CD14-positive monocyte (primary cell): ENCODE data around the gene MRPL48. TPM values are rescaled to one million over a fixed set of nuclear protein-coding genes. Genes with fewer than 3 reads are reported as not detected.
"Not testable (repeated sequence)": the region's sequence is repeated elsewhere in the genome, so short reads cannot be mapped to it uniquely, and the experiment has no call there.

Experiments
- DNase-seq, 3 donors: peaks; one replicate each; pipeline ENCODE4 v3.0.0-alpha.2; 2011 to 2022
- H2AFZ ChIP-seq: 2 replicates; pipeline ENCODE4 v1.6.0; 2012; ENCODE audit warnings: mild to moderate bottlenecking, low read depth, low read length, inconsistent platforms; ENCODE audit not compliant: insufficient read depth, poor library complexity, severe bottlenecking
- H3K27ac ChIP-seq, 2 donors: 1 replicate in 1 of 2; 2 replicates in 1 of 2; pipeline ENCODE4 v1.5.1; 2012 to 2013; ENCODE audit warnings: low read length in 2 of 2, control low read depth in 1 of 2, inconsistent platforms in 1 of 2, low read depth in 1 of 2, mild to moderate bottlenecking in 1 of 2
- H3K27me3 ChIP-seq, 2 donors: one replicate each; pipeline versions ENCODE4 v1.6.0 to v1.6.1; 2011 to 2013; ENCODE audit warnings: low read length in 2 of 2; ENCODE audit not compliant: control insufficient read depth in 2 of 2, insufficient read depth in 2 of 2
- H3K36me3 ChIP-seq, 2 donors: replicated peaks in 1 of 2; 1 replicate in 1 of 2; 2 replicates in 1 of 2; pipeline versions ENCODE4 v1.5.1 to v1.6.1; 2012 to 2013; ENCODE audit warnings: low read length in 2 of 2, control low read depth in 1 of 2, inconsistent platforms in 1 of 2, mild to moderate bottlenecking in 1 of 2; ENCODE audit not compliant: insufficient read depth in 2 of 2, control insufficient read depth in 1 of 2
- H3K4me1 ChIP-seq, 2 donors: 1 replicate in 1 of 2; 2 replicates in 1 of 2; pipeline versions ENCODE4 v1.5.1 to v1.6.1; 2012 to 2013; ENCODE audit warnings: low read length in 2 of 2, control low read depth in 1 of 2, inconsistent platforms in 1 of 2, mild to moderate bottlenecking in 1 of 2, moderate library complexity in 1 of 2; ENCODE audit not compliant: insufficient read depth in 2 of 2, control insufficient read depth in 1 of 2
- H3K4me2 ChIP-seq: replicated peaks from 2 replicates; pipeline ENCODE3; 2012; ENCODE audit warnings: low read length, moderate library complexity, mild to moderate bottlenecking; ENCODE audit not compliant: poor library complexity, severe bottlenecking; ENCODE audit errors: extremely low read depth
- H3K4me3 ChIP-seq, 3 experiments: fragments of 200-600 bp in 1 of 3; sonication (generic) in 1 of 3; replicated peaks in 1 of 3; 1 replicate in 2 of 3; 2 replicates in 1 of 3; pipeline ENCODE4 v1.5.1; 2011 to 2013; ENCODE audit warnings: low read length in 3 of 3, mild to moderate bottlenecking in 3 of 3, control low read depth in 2 of 3, low read depth in 2 of 3, inconsistent platforms in 1 of 3, moderate library complexity in 1 of 3
- H3K79me2 ChIP-seq: 2 replicates; pipeline ENCODE4 v1.6.0; 2012; ENCODE audit warnings: mild to moderate bottlenecking, control low read depth, inconsistent platforms, low read length, moderate library complexity; ENCODE audit not compliant: insufficient read depth
- H3K9ac ChIP-seq: 2 replicates; pipeline ENCODE4 v1.6.0; 2017; ENCODE audit warnings: low read length, mild to moderate bottlenecking; ENCODE audit not compliant: insufficient read depth, poor library complexity, severe bottlenecking
- H3K9me3 ChIP-seq, 2 donors: replicated peaks in 1 of 2; 1 replicate in 1 of 2; 2 replicates in 1 of 2; pipeline versions ENCODE4 v1.5.1 to v1.6.1; 2012 to 2013; ENCODE audit warnings: low read length in 2 of 2, control low read depth in 1 of 2; ENCODE audit not compliant: control insufficient read depth in 1 of 2, insufficient read depth in 1 of 2
- H4K20me1 ChIP-seq: 2 replicates; pipeline ENCODE4 v1.6.0; 2012; ENCODE audit warnings: mild to moderate bottlenecking, low read length, control low read depth, moderate library complexity; ENCODE audit not compliant: insufficient read depth
- H3K27ac Mint-ChIP-seq, 7 donors: one replicate each; pipeline ENCODE4 v1.8.0; 2020; ENCODE audit warnings: mild to moderate bottlenecking in 7 of 7, mixed read lengths in 7 of 7, moderate library complexity in 6 of 7, inconsistent platforms in 2 of 7
- H3K27me3 Mint-ChIP-seq, 3 donors: one replicate each; pipeline ENCODE4 v1.8.0; 2021 to 2022; ENCODE audit warnings: low read depth in 3 of 3, mild to moderate bottlenecking in 3 of 3, mixed read lengths in 3 of 3, moderate library complexity in 3 of 3, inconsistent platforms in 1 of 3
- H3K36me3 Mint-ChIP-seq, 2 donors: one replicate each; pipeline ENCODE4 v1.8.0; 2020; ENCODE audit warnings: mixed read lengths in 2 of 2, inconsistent platforms in 1 of 2, mild to moderate bottlenecking in 1 of 2
- H3K4me1 Mint-ChIP-seq: one replicate; pipeline ENCODE4 v1.8.0; 2020; ENCODE audit warnings: mild to moderate bottlenecking, mixed read lengths
- H3K4me3 Mint-ChIP-seq, 2 donors: one replicate each; pipeline ENCODE4 v1.8.0; 2020; ENCODE audit warnings: mild to moderate bottlenecking in 2 of 2, mixed read lengths in 2 of 2, moderate library complexity in 1 of 2
- H3K9me3 Mint-ChIP-seq, 7 donors: one replicate each; pipeline ENCODE4 v1.8.0; 2020 to 2022; ENCODE audit warnings: mixed read lengths in 7 of 7, mild to moderate bottlenecking in 6 of 7, moderate library complexity in 6 of 7, inconsistent platforms in 2 of 7
- WGBS: methylation state at CpG from one replicate; pipeline ENCODE4 v1.1.5; 2013; ENCODE audit warnings: missing lambda C conversion rate; ENCODE audit not compliant: insufficient coverage; 5-methylcytosine and 5-hydroxymethylcytosine counted together
- intact Hi-C, 2 donors: fragments of 100-400 bp; cut with micrococcal nuclease; formaldehyde crosslinking; loops; one replicate each; pipeline versions ENCODE4 v1.15.0 to v1.15.1; 2023
- polyA plus RNA-seq, 3 donors: library from polyadenylated mRNA; depleted of rRNA in 1 of 3; unstranded in 2 of 3; stranded (reverse) in 1 of 3; fragments of 300-500 nt in 2 of 3; fragments of >200 nt in 1 of 3; fragmentation: Illumina TruSeq in 2 of 3; gene quantifications; 1 replicate in 2 of 3; 2 replicates in 1 of 3; pipeline ENCODE4 v1.2.3, GENCODE V29; 2012 to 2021
- TF ChIP-seq, protein P1 (sequence below): fragments of 200-600 bp; IDR thresholded peaks from one replicate; pipeline ENCODE4 v1.8.0; 2022; ENCODE audit warnings: antibody characterized with exemption, mild to moderate bottlenecking

MRPL48 gene
- polyA plus RNA-seq, 3 donors, result 17.8 to 43.1 (median 42.9) TPM

DNA sequence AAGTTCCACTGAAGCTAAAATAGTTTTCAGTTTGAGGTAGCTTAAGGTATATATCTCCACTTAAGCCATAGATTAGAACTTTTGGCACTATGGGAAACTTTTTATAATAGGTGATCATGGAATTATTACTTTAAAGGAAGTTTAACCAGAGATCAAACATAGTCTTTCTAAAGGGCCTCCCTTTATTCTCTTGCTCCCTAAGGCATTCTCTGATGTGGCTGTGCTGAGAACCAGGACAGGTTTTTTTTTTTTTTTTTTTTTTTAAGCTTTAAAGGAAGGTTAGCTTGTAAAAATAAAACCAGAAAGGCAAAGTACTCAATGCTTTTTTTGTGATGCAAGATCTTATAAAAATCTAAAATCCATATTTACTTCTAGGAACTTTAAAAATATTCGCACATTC is 2.9 kb upstream of the MRPL48 start:
- no peak for DNase-seq
- peaks cover 6% of the 10 kb centered on the region for H3K4me1 Mint-ChIP-seq
- Histone ChIP-seq H3K4me1 (peaks cover 16 to 25% of the 10 kb centered on the region in 2 donors), H3K27ac (no peak overlapping the region), H3K9me3 (no peaks in the 10 kb centered on the region), H3K4me3 (no peak overlapping the region), H4K20me1 (no peaks in the 10 kb centered on the region), H3K27me3 (no peaks in the 10 kb centered on the region), H3K79me2 (peaks cover 14% of the 10 kb centered on the region), H2AFZ (no peak overlapping the region), H3K36me3 (no peaks in the 10 kb centered on the region), H3K4me2 (no peak overlapping the region), H3K9ac (no peak overlapping the region)
- no peaks in the 10 kb centered on the region for H3K36me3 Mint-ChIP-seq
- WGBS, result no CpG with 5 or more reads among the region's 1 CpG
- H3K9me3 Mint-ChIP-seq, result no peaks in the 10 kb centered on the region
- TF ChIP-seq, protein P1, sequence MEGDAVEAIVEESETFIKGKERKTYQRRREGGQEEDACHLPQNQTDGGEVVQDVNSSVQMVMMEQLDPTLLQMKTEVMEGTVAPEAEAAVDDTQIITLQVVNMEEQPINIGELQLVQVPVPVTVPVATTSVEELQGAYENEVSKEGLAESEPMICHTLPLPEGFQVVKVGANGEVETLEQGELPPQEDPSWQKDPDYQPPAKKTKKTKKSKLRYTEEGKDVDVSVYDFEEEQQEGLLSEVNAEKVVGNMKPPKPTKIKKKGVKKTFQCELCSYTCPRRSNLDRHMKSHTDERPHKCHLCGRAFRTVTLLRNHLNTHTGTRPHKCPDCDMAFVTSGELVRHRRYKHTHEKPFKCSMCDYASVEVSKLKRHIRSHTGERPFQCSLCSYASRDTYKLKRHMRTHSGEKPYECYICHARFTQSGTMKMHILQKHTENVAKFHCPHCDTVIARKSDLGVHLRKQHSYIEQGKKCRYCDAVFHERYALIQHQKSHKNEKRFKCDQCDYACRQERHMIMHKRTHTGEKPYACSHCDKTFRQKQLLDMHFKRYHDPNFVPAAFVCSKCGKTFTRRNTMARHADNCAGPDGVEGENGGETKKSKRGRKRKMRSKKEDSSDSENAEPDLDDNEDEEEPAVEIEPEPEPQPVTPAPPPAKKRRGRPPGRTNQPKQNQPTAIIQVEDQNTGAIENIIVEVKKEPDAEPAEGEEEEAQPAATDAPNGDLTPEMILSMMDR, result no peak
- no peak overlapping the region for H3K27ac Mint-ChIP-seq
- H3K27me3 Mint-ChIP-seq, result peaks cover 2 to 4% (median 3%) of the 10 kb centered on the region in 3 donors
- no peak overlapping the region for H3K4me3 Mint-ChIP-seq
- intact Hi-C loops, result loop anchor here in 1 of 2 donors (5.0 kb wide), 1 partner anchor 32 kb away; no protein-coding TSS in a partner anchor

DNA sequence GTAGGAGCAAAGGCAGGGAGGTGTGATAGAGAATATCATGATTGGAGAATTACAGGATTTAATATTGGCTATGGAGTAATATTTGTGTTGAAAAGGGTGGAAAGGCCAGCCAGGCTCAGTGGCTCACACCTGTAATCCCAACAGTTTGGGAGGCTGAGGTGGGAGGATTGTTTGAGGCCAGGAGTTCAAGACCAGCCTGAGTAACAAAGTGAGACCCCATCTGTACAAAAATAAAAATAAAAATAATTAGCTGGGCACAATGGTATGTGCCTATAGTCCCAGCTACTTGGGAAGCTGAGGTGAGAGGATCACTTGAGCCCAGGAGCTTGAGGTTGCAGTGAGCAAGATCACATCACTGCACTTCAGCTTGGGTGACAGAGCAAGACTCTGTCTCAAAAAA is 2.2 kb upstream of the MRPL48 start:
- intact Hi-C loops, result loop anchor here in 1 of 2 donors (5.0 kb wide), 1 partner anchor 33 kb away; no protein-coding TSS in a partner anchor
- not testable (repeated sequence) for H3K9ac ChIP-seq, H3K4me1 Mint-ChIP-seq

More for the DNA sequence above, 2.2 kb upstream of the MRPL48 start:
- not testable (repeated sequence) for H2AFZ ChIP-seq, H3K4me2 ChIP-seq, H3K27me3 ChIP-seq, H3K4me3 ChIP-seq, H3K36me3 Mint-ChIP-seq, H3K27ac ChIP-seq, H3K9me3 Mint-ChIP-seq, DNase-seq, H3K36me3 ChIP-seq, H3K4me3 Mint-ChIP-seq, H3K27me3 Mint-ChIP-seq, H3K27ac Mint-ChIP-seq, H3K9me3 ChIP-seq, H4K20me1 ChIP-seq
- H3K4me1 ChIP-seq, result peaks cover 13 to 21% of the 10 kb centered on the region in 2 donors
- H3K79me2 ChIP-seq, result peaks cover 16% of the 10 kb centered on the region
